Effector CD4-positive, alpha-beta T cell (primary cell): ENCODE data around the gene CLEC18C.
"Not testable (repeated sequence)": the region's sequence is repeated elsewhere in the genome, so short reads cannot be mapped to it uniquely, and the experiment has no call there.

Experiments used
- DNase-seq: peaks from one replicate; pipeline ENCODE4 v3.0.0-alpha.2; 2020

The CLEC18C gene

DNA sequence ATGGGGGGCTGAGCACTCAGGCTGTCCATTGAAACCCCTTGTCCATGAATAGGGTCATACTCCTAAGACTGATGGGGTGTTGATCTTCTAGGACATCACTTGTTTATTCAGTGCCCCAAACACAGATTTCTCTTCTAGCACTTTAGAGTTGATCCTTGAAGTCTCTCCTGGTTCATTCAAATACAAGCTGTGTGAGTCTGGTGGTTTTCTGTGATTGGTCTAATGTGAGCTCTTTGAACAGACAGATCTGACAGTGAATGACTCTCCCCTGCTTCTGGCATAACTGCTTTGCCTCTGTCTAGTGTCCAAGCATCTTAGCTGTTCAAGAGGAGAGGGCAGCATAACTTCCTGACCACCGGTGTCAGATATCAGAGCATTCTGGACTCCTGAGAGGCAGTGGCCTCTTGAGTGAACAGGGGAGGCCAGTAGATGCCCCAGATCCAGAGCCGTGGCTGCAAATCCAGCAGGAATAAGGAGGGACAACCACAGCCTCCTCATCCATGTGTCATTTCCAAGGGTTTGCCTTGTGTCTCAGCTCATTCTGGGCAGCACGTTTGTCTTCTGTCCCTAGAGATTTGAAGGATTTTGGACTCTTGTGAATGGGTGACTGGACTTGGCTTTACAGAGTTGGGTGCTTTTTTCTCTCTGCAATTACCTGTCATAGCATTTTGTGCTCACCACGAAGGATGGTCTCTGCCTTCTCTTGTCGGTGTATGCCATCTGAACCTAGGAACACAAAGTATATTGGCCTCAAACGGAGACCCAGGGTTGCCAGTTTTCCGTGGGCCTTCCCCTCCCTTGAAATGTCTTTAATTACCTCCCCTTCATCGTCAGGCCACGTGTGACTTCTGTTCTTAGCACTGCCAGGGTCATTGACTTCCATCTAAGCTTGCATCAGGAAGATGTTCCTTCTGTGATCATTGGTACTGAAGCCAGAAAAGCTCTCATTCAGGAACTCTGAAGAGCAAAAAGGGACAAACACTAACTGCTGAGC, 13.9 kb upstream of the CLEC18C start:
- no peak for DNase-seq

- no peak for DNase-seq
Measured at GRCh38 chr16:70160388-70160787, 13.2 kb upstream of the CLEC18C start.

GRCh38 chr16:70160821-70161220, 12.8 kb upstream of the CLEC18C start:
- no peak for DNase-seq

GRCh38 chr16:70161350-70161749, 12.2 kb upstream of the CLEC18C start:
- no peak for DNase-seq

DNA sequence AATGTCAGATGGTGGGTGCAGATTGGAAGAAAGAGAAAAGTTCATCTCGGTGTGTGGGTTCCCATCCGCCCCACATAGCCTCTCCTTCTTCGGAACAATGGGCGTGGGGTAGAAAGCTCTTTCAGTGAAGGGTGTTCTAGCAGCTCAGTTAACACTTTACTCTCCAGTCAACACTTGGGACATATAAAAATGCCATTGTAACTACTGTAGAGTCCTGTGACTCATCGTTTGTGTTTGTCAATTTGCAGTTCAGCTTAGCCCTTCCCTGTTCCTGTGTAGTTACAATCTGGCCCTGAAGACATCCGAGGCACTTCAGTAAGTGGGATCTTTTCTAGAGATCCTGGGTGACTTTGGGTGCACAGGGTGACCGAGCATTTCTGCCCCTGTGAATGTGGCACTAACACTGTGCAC, 11.5 kb upstream of the CLEC18C start:
- no peak for DNase-seq

GRCh38 chr16:70163596-70163995, 10.0 kb upstream of the CLEC18C start:
- no peak for DNase-seq

DNA sequence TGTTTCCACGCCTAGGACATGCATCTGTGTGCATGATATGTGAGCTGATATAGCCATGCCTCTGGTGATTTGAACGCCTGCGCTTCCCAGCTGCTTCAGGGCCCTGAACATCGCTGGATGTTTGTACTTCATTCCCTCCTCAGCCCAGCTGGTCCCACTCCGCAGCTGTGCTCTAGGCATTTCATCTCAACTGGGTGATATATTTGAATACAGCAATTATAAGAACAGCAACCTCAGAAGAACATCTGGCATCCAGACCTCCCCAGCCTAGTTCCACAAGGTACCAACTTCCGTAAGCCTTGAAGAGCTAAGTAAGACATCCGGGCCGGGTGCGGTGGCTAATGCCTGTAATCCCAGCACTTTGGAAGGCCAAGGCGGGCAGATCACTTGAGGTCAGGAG, 6.9 kb upstream of the CLEC18C start:
- not testable (repeated sequence) for DNase-seq

DNA sequence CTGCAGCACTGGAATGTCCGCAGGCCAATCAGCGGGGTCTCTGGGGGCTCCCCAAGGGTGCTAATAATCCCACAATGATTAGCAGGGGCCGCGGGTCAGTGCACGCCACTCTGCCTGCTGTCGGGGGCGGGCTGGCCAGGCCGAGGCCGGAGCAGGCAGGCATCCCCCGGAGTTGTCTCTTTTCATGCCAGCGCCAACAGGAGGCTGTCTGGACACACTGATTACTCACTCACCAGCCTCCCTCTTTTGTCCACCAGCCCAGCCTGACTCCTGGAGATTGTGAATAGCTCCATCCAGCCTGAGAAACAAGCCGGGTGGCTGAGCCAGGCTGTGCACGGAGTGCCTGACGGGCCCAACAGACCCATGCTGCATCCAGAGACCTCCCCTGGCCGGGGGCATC, 329 bp downstream of the CLEC18C start:
- not testable (repeated sequence) for DNase-seq

DNA sequence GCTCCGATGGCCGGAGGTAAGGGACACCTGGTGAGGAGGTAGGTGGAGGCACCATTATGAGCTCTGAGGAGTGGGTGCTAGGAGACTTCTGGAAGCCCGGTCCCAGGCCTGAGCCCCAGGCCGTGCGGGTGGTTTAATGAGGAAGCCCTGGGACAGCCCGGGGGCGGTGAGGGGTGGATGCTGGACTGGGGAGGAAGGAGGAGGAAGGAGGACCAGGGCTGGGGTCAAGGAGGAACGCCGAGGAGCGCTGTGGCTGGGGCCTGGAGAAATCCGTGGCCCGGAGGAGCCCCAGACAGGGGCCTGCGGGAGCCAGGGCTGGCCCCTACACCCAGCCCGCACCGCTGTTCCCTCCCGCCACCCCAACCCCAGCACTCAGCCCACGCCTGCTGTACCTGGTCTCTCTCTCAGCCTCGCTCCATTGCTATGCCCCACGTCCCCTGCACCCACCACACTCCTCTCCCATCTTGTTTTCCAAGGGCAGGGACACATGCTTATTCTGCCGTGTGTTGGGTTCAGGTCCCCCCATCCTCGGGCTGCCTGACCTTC, 873 bp downstream of the CLEC18C start:
- DNase-seq: not testable (repeated sequence)

DNA sequence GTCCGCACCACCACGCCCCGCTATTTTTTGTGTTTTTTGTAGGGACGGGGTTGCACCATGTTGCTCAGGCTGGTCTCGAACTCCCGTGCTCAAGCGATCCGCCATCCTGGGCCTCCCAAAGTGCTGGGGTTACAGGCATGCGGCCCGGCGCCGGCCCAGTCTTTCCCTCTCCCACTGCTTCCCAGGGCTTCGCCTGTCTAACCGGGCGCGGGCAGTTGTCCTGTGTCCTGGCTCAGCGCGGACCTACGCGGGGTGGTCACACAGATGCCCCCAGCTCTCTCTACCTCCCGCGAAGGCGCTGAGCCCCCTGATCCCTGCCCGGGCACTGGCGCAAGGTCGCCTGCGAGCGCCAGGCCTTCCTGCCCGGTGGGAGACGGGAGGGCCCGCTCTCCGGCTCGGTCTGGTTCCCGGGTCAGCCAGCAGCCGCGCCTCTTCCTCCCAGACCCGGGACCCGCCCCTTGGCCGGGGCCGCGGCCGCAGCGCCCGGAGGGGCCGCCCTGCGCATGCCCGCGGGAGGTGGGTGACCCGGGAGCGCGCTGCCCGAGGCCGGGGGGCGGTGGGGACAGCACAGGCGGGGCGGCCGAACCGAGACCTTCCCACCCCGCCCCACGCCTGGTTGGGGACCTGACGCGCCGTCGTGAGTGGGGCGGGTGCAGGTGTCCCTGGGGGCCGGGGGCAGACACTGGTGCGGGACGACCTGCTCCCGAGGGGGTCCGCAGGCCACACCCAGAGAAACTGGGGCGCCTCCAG, 14.4 kb downstream of the CLEC18C start:
- DNase-seq: not testable (repeated sequence)

- not testable (repeated sequence) for DNase-seq
Measured at GRCh38 chr16:70188608-70188915, 15.0 kb downstream of the CLEC18C start.

DNA sequence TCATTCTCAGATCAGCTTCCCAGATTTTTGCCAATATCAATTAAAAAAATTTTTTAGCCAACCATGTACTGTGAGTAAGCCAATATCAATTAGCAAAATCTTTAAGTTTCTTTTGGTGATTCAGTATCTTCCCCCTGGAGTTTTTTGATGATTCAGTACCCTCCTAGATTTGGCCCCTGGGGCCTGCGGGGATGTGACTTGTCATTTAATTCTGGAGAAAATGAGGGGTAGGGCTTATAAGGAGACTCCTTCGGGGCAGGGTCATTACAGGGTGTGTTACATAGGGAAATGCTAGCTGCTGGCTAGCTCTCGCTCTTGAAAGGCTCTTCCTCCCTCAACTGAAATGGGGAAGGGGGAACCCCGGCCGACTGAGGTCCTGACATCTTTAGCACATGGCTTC, 17.0 kb downstream of the CLEC18C start:
- DNase-seq: not testable (repeated sequence)

- not testable (repeated sequence) for DNase-seq
Measured at GRCh38 chr16:70196683-70197300, 23.2 kb downstream of the CLEC18C start.

- not testable (repeated sequence) for DNase-seq
Measured at GRCh38 chr16:70197611-70198010, 24.0 kb downstream of the CLEC18C start.

DNA sequence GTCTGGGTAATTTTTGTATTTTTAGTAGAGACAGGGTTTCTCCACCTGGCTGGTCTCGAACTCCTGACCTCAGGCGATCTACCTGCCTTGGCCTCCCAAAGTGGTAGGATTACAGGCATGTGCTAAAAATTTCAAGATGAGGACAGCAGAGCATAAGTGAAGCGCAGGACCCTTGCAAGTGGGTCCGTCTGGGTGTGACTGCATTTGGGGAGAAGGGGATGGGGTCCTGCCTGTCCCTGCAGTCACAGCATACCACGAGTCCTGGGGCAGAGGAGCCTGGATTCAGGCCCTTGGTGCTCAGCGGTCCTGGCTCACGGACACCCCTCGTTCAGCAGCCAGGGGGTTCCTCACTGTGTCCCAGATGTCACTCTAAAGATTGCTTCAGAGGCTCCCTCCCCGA, 24.6 kb downstream of the CLEC18C start:
- not testable (repeated sequence) for DNase-seq

GRCh38 chr16:70198666-70199065, 25.1 kb downstream of the CLEC18C start:
- DNase-seq: not testable (repeated sequence)

- DNase-seq: not testable (repeated sequence)
Measured at GRCh38 chr16:70199170-70199569, 25.6 kb downstream of the CLEC18C start.

DNA sequence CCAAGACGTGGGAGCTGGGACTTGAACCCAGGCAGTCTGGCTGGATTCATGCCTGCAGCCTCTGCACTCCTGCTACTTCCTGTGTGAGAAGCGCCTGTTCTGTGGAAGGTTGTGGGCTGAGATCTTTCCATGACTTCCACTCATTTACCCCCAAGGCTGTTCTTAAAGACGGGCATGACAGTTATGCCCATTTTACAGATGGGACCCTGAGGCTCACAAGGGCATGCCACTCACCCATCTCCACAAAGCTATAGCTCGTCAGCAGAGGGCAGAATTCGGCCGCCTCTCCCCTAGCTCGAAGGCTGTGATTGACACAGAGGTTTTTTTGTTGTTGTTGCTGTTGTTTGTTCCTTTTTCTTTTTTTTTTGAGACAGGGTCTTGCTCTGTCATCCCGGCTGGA, 26.5 kb downstream of the CLEC18C start:
- DNase-seq: not testable (repeated sequence)

DNA sequence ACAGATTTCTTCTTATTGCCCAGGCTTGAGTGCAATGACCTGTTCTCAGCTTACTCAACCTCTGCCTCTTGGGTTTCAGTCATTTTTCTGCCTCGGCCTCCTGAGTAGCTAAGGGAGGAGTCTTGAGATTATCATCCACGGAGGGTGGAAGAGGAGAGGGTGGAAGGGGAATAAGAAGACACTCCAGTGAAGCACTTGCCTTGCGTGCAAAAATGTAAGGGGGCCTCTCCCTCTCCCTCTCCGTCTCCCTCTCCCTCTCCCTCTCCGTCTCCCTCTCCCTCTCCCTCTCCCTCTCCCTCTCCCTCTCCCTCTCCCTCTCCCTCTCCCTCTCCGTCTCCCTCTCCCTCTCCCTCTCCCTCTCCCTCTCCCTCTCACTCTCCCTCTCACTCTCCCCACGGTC, 29.9 kb downstream of the CLEC18C start:
- not testable (repeated sequence) for DNase-seq

GRCh38 chr16:70204010-70204409, 30.4 kb downstream of the CLEC18C start:
- not testable (repeated sequence) for DNase-seq

DNA sequence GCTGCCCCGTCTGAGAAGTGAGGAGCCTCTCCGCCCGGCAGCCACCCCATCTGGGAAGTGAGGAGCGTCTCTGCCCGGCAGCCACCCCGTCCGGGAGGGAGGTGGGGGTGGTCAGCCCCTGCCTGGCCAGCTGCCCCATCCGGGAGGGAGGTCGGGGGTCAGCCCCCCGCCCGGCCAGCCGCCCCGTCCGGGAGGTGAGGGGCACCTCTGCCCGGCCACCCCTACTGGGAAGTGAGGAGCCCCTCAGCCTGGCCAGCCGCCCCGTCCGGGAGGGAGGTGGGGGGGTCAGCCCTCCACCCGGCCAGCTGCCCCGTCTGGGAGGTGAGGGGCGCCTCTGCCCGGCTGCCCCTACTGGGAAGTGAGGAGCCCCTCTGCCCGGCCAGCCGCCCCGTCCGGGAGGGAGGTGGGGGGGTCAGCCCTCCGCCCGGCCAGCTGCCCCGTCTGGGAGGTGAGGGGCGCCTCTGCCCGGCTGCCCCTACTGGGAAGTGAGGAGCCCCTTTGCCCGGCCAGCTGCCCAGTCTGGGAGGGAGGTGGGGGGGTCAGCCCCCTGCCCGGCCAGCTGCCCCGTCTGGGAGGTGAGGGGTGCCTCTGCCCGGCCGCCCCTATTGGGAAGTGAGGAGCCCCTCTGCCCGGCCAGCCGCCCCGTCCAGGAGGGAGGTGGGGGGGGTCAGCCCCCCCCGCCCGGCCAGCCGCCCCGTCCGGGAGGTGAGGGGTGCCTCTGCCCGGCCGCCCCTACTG, 31.2 kb downstream of the CLEC18C start:
- DNase-seq: not testable (repeated sequence)

- not testable (repeated sequence) for DNase-seq
Measured at GRCh38 chr16:70206382-70206781, 32.8 kb downstream of the CLEC18C start.
